Neuron (in vitro differentiated cells): ENCODE data around the gene TAL1.
"Not testable (repeated sequence)": the region's sequence is repeated elsewhere in the genome, so short reads cannot be mapped to it uniquely, and the experiment has no call there.

Experiments
- H2AFZ ChIP-seq: one replicate; pipeline ENCODE4 v1.6.1; 2013; ENCODE audit warnings: low read depth, mild to moderate bottlenecking, inconsistent platforms, low read length, moderate library complexity
- H3K27me3 ChIP-seq: one replicate; pipeline ENCODE4 v1.6.1; 2013; ENCODE audit warnings: low read length; ENCODE audit not compliant: insufficient read depth
- H3K36me3 ChIP-seq: one replicate; pipeline ENCODE4 v1.6.1; 2013; ENCODE audit warnings: low read length; ENCODE audit not compliant: insufficient read depth
- H3K4me1 ChIP-seq: one replicate; pipeline ENCODE4 v1.6.1; 2013; ENCODE audit warnings: low read length; ENCODE audit not compliant: insufficient read depth
- H3K4me3 ChIP-seq: 2 replicates; pipeline ENCODE4 v1.5.1; 2013; ENCODE audit warnings: mild to moderate bottlenecking, low read length, moderate library complexity
- H3K9me3 ChIP-seq: one replicate; pipeline ENCODE4 v1.6.1; 2013; ENCODE audit warnings: low read length

TAL1 gene

GRCh38 chr1:47232187-47232874 lies at the start of gene TAL1:
TAL1 (minus strand) TSS chr1:47232225; CDS start chr1:47225888, 6,337 bp downstream.
- peaks cover 88% of the 10 kb centered on the region for H3K27me3 ChIP-seq
- H3K36me3 ChIP-seq = no peaks in the 10 kb centered on the region
- H3K4me3 ChIP-seq = no peak within 1 kb of the TSS
- H3K9me3 ChIP-seq = no peaks in the 10 kb centered on the region
- H3K4me1 ChIP-seq = peaks cover 5% of the 10 kb centered on the region
- H2AFZ ChIP-seq = no peak within 1 kb of the TSS

- H2AFZ ChIP-seq = no peak overlapping the region
- H3K27me3 ChIP-seq = no peaks in the 10 kb centered on the region
- no peaks in the 10 kb centered on the region for H3K4me1 ChIP-seq
- H3K36me3 ChIP-seq = peaks cover 51% of the 10 kb centered on the region
- no peak overlapping the region for H3K4me3 ChIP-seq
- H3K9me3 ChIP-seq = no peaks in the 10 kb centered on the region
Observed at GRCh38 chr1:47280142-47280541, 48.1 kb upstream of the TAL1 start.

GRCh38 chr1:47276850-47277249 lies 44.8 kb upstream of the TAL1 start:
- H3K9me3 ChIP-seq = no peaks in the 10 kb centered on the region
- H3K36me3 ChIP-seq = peaks cover 47% of the 10 kb centered on the region
- H3K27me3 ChIP-seq = no peaks in the 10 kb centered on the region
- no peaks in the 10 kb centered on the region for H3K4me1 ChIP-seq
- no peak overlapping the region for H2AFZ ChIP-seq
- H3K4me3 ChIP-seq = no peak overlapping the region

GRCh38 chr1:47275811-47276210 lies 43.8 kb upstream of the TAL1 start:
- H3K9me3 ChIP-seq, H2AFZ ChIP-seq, H3K4me3 ChIP-seq, H3K27me3 ChIP-seq, H3K4me1 ChIP-seq: not testable (repeated sequence)
- H3K36me3 ChIP-seq = peaks cover 45% of the 10 kb centered on the region

GRCh38 chr1:47265529-47265928 lies 33.5 kb upstream of the TAL1 start:
- not testable (repeated sequence) for H3K4me3 ChIP-seq, H3K4me1 ChIP-seq, H3K27me3 ChIP-seq, H2AFZ ChIP-seq, H3K9me3 ChIP-seq
- peaks cover 29% of the 10 kb centered on the region for H3K36me3 ChIP-seq

- H3K36me3 ChIP-seq = peaks cover 31% of the 10 kb centered on the region
- H3K9me3 ChIP-seq = no peaks in the 10 kb centered on the region
- no peak overlapping the region for H2AFZ ChIP-seq
- no peak overlapping the region for H3K4me3 ChIP-seq
- no peaks in the 10 kb centered on the region for H3K4me1 ChIP-seq
- H3K27me3 ChIP-seq = no peaks in the 10 kb centered on the region
Observed at GRCh38 chr1:47262787-47263413, 30.9 kb upstream of the TAL1 start.

GRCh38 chr1:47257224-47257623 lies 25.2 kb upstream of the TAL1 start:
- Histone ChIP-seq H3K9me3 (no peaks in the 10 kb centered on the region), H3K27me3 (no peaks in the 10 kb centered on the region), H3K4me3 (no peak overlapping the region), H3K4me1 (no peaks in the 10 kb centered on the region), H2AFZ (no peak overlapping the region), H3K36me3 (peaks cover 23% of the 10 kb centered on the region)

- no peak overlapping the region for H2AFZ ChIP-seq
- no peak overlapping the region for H3K4me3 ChIP-seq
- no peaks in the 10 kb centered on the region for H3K27me3 ChIP-seq
- H3K4me1 ChIP-seq = no peaks in the 10 kb centered on the region
- H3K36me3 ChIP-seq = peaks cover 14% of the 10 kb centered on the region
- H3K9me3 ChIP-seq = no peaks in the 10 kb centered on the region
Observed at GRCh38 chr1:47252795-47253194, 20.8 kb upstream of the TAL1 start.

- Histone ChIP-seq H3K9me3 (no peaks in the 10 kb centered on the region), H3K4me3 (no peak overlapping the region), H3K36me3 (peaks cover 11% of the 10 kb centered on the region), H3K4me1 (no peaks in the 10 kb centered on the region), H2AFZ (no peak overlapping the region), H3K27me3 (no peaks in the 10 kb centered on the region)
Observed at GRCh38 chr1:47252369-47252768, 20.3 kb upstream of the TAL1 start.

GRCh38 chr1:47249755-47250154 lies 17.7 kb upstream of the TAL1 start:
- Histone ChIP-seq H2AFZ (no peak overlapping the region), H3K4me1 (no peaks in the 10 kb centered on the region), H3K36me3 (peaks cover 4% of the 10 kb centered on the region), H3K9me3 (no peaks in the 10 kb centered on the region), H3K4me3 (no peak overlapping the region), H3K27me3 (peaks cover 4% of the 10 kb centered on the region)

- Histone ChIP-seq H3K4me3 (no peak overlapping the region), H3K4me1 (no peaks in the 10 kb centered on the region), H3K9me3 (no peaks in the 10 kb centered on the region), H3K27me3 (peaks cover 19% of the 10 kb centered on the region), H3K36me3 (no peaks in the 10 kb centered on the region), H2AFZ (no peak overlapping the region)
Observed at GRCh38 chr1:47244339-47244862, 12.4 kb upstream of the TAL1 start.

- Histone ChIP-seq H3K4me1 (no peaks in the 10 kb centered on the region), H3K36me3 (no peaks in the 10 kb centered on the region), H3K4me3 (no peak overlapping the region), H3K9me3 (no peaks in the 10 kb centered on the region), H2AFZ (no peak overlapping the region), H3K27me3 (peaks cover 19% of the 10 kb centered on the region)
Observed at GRCh38 chr1:47243910-47244309, 11.9 kb upstream of the TAL1 start.

GRCh38 chr1:47241114-47242113 lies 9.4 kb upstream of the TAL1 start:
- Histone ChIP-seq H3K4me1 (no peaks in the 10 kb centered on the region), H3K27me3 (peaks cover 29% of the 10 kb centered on the region), H2AFZ (no peak overlapping the region), H3K36me3 (no peaks in the 10 kb centered on the region), H3K4me3 (no peak overlapping the region), H3K9me3 (no peaks in the 10 kb centered on the region)
